Stromal cell of bone marrow (primary cell): ENCODE results near the gene CCDC86.

Source experiments
- DNase-seq: peaks from one replicate; pipeline ENCODE4 v3.0.0-alpha.2; 2012; ENCODE audit warnings: low read depth

Gene CCDC86

DNA sequence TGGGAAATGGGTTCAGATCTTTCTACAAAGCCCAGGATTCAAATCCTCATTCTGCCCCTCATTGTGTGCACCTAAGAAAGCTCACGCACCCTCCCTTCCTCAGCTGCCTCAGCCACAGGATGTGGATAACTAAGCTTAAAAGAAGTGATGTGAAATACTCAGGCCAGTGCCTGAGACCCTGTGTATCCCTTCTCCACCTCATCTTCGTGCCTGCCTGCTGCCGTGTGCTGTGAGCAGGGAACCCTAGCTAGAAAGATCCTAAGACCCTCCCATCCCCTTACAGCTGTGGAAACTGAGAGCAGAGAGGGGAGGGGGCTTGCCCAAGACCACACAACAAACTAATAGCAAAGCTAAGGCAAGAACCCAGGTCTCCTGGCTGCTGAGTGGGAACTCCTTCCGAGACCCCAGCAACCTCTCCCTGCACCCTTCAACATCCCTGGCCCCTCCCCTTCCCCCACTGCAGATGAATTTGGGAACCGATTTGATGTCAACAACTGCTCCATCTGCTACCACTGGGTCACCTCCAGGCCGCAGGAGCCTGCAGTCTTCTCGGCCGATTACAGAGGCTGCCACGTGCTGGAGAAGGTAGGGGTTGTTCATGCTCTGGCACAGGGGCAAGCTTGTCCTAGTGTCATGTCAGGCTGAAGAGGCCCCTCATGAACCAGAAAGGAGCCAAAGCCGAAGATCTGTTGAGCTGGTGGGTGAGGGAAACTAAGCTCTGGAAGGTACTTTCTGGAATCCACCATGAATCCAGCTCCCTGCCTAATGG is 27.0 kb downstream of the CCDC86 start:
- no peak for DNase-seq

DNA sequence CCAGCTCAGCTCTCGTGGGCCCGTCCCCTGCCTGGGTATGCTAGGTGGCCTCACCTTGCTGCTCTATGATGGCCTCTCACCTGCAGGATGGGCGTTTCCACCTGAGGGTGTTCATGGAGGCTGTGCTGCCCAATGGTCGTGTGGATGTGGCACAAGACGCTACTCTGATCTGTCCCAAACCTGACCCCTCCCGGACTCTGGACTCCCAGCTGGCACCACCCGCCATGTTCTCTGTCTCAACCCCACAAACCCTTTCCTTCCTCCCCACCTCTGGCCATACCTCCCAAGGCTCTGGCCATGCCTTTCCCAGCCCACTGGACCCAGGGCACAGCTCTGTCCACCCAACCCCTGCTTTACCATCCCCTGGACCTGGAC is 27.5 kb downstream of the CCDC86 start:
- no peak for DNase-seq

DNA sequence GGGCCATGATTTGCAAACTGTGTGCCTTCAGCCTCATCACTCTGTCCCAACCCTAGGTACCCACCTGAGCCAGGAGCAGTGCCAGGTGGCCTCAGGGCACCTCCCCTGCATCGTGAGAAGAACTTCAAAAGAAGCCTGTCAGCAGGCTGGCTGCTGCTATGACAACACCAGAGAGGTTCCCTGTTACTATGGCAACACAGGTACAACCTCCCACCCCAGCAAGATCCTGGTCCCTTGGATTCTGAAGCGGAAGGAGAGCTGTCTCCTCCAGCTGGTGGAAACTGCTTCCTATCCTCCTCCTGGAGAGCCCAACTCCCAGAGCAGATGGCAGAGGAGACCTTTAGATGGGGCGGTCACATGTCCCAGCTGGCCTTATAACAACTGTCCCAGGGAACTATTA is 28.4 kb downstream of the CCDC86 start:
- no peak for DNase-seq

DNA sequence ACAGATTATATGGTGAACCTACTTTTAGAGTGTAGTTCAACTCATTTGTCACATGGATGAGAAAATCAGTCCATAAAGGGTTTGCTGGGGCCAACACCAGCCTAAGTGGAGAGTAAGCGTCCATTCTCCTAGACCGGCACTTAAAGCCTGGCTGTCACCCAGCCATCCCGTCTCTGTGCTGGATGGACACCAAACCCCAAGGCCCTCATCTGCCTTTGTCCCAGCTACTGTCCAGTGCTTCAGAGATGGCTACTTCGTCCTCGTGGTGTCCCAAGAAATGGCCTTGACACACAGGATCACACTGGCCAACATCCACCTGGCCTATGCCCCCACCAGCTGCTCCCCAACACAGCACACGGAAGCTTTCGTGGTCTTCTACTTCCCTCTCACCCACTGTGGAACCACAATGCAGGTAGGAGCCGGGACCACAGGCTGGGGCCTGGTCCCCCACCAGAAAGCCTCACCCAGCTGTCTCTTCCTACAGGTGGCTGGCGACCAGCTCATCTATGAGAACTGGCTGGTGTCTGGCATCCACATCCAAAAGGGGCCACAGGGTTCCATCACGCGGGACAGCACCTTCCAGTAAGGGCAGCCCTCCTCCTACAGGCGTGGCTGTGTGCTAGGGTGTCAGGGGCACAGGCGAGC is 28.9 kb downstream of the CCDC86 start:
- DNase-seq, result no peak

DNA sequence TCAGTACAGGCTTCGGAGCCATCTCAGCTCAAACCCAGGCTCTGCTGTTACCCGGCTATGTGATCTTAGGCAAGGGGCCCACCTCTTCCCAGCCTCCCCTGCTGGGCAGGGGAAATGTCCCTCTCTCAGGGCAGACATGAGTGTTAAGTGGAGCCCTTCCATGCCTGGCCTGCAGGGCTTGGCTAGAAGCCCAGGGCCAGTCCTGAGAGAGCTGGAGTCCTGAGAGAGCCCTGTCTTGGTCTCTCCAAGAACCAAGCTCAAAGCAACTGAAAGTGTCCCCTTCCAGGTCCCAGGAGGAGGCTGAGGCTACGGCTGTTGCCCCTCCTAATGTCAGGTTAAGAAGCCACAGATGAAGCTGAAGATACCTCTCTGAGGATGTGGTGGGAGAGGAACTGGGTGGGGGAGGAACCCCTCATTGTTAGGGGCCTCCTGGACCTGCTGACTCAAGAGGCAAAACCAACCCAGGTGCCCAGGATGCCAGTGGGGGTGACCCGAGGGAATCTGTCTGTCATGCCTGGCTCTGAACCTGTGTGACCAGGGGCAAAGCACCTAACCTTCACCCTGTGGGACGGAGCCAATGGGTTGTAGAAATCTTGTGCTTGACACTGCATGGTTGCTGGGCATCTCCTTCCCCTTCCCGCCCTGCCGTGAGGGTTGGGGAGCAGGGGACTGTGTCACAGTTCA is 29.6 kb downstream of the CCDC86 start:
- peak; percentile 22 for DNase-seq

DNA sequence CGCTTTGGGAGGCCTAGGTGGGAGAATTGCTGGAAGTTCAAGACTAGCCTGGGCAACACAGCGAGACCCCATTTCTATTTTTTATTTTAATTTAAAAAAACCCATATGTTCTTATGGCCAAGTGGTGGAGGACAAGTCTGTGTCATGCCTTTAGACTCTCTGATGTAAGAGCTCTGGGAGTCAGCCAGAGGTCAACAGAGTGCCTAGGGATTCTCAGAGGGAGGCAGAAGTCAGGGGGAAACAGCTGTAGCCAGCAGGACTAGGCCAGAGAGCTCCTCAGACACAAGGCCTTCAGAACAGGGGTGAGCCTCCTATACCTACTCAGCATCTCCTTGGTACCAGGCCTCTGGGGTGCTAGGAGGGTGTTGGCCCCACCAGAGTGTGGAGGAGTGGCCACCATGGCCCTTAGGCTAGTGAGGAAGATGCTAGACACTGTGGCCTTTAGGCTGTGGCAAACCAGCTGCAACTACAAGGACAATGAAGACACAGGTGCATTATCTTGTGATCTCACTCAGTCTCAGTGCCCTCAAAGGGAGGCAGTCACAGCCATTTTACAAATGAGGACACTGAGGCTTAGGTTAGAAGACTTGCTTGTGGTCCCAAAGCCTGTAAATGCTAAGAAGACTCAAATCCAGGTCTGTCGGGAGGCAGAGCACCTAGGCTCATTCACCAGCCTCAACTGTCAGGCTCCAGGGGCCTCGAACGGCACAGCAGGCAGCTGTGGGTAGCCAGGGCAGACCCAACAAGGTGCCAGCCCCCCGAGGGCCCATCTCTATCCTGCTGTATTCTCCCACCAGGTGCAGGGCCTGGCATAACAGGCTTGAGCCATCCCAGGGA is 30.4 kb downstream of the CCDC86 start:
- peak; percentile 85 for DNase-seq

DNA sequence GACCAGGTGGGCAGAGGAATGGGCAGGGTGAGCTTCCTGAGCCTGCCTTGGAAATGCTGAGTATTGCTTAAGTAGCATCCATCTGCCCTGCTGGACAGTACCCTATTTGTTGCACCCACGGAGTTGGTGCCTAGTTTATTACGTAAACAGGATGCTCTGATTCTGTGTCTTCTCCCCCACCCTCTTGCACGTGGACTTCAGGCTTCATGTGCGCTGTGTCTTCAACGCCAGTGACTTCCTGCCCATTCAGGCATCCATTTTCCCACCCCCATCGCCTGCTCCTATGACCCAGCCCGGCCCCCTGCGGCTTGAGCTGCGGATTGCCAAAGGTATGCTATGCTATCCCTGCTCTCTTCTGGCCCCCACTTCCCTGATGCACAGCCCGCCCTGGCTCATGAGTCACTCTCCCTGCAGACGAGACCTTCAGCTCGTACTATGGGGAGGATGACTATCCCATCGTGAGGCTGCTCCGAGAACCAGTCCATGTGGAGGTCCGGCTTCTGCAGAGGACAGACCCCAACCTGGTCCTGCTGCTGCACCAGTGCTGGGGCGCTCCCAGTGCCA is 31.1 kb downstream of the CCDC86 start:
- peak; percentile 29 for DNase-seq

DNA sequence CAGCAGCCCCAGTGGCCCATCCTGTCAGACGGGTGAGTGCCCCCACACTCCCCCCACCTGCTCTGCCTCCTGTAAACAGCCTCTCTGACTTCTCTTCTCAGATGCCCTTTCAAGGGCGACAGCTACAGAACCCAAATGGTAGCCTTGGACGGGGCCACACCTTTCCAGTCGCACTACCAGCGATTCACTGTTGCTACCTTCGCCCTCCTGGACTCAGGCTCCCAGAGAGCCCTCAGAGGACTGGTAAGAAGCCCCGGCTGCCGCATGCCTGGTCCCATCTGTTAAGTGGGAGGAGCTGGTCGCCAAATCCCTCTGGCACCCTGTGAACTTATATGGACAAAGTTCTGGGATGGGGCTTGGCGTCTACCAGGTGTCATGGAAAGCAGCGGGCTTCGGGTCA is 31.6 kb downstream of the CCDC86 start:
- DNase-seq, result no peak

DNA sequence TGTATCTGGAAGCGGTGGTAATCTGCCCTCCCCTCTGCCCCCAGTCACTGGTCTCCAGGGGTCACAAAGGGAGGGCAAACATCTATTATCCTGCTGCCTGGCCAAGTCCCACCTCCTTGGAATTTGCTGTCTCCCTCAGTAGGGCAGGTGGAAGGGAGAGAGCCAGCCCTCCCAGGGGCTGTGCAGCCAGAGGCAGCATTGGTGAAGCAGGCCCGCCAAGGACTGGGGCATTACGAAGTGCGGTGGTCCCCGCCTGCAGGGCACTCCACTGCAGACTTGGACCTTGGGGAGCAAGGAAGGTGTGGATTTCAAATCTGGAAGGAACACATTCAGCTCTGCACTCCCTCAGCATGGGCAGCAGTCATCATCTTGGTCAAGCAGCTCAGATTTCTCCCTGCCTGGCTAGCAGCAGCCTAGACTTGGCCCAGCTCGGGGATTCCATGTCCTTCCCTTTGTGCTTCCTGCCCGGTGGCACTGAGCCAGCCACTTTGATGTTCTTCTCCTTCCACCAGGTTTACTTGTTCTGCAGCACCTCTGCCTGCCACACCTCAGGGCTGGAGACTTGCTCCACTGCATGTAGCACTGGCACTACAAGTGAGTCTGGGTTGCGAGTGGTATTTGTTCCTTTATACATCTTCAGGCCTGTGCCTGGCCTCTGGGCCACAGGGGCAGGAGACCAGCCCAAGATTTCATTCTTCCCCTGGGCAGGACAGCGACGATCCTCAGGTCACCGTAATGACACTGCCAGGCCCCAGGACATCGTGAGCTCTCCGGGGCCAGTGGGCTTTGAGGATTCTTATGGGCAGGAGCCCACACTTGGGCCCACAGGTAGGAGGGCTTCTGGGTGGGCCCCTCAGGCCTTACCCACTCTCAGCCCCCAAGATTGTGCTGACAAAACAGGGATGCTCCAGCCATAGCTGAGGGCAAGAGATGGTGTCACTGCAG is 32.8 kb downstream of the CCDC86 start:
- no peak for DNase-seq

DNA sequence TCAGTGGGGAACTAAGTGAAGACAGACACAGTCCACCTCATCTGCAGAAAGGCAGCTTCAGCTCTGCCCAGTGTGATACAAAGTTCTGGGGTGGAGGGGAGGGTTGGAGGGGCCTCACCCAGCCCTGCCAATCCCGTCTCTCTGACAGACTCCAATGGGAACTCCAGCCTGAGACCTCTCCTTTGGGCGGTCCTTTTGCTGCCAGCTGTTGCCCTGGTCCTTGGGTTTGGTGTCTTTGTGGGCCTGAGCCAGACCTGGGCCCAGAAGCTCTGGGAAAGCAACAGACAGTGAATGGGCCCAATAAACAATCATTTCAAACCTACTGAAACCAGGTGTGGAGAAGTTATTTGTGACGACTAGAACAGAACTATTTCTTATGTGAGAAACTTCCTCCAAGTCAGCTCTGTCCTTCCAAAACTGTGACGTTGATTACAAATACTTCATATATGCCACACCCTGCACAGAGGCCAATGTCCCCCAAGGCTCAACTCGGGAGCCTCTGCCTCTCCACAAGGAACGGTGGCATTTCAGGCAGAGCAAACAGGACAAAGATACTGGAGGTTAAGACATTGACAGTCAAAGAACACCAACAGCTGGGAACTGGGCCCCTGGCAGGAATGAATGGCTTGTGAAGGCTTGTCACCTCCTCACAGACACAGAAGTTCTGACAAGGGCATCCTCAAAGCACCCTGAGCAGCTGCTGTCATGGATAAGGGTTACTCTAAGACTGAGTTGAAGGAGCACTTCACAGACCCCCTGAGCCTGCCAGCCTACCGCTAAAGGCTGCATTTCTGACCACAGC is 33.7 kb downstream of the CCDC86 start:
- DNase-seq, result no peak

DNA sequence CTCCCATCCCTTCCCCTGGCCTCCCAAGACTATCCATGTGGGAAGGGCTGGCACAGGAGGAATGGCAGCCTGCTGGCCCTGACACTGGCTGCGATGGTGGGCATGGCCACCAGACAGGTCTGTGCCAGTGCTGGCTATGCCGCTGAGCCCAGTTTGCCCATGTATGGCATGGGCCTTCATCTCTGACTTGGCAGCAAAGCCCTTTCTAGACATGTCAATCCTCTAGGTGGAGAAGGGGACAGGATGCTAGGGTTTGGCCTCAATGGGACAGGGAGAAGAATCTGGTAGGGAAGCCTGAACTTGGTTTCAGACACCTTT is 34.2 kb downstream of the CCDC86 start:
- DNase-seq, result no peak

DNA sequence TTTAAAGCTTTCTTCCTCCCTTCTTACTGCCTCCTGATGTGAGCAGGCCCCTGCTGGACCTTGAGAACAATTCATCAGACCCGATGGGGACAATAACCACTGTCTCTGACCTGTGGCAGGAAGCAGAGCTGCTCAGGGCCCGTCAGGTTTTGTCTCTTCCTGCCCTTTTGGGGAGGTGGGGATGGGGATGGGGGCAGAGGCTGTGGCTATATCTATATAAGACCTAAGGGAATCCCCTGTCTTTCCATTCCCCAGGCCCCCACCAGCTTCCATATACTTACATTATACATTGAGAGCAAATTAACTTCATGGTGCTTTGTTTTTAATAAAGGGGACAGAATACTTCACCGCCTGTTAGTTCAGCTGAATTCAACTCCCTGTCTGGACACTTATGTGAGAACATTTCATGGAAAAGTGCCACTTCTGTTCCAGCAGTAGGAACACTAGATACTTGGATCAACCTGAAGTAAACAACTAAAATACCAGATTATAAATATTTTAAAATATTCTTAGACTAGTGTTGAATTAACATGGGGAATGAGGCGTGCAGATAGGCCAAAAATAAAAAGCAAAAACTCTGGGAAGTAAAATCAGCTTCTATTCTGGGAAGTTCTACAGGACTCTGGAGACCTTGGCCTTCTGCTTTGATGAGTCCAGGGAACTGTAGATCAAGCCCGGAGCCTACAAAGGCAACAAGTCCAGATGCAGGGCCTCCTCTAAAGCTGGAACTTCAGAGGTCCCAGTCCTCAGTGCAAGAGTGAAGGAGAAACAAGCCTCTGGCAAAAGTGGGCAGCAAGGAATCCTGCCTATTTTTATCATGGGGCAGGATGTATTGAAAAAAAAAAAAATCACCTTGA is 36.6 kb downstream of the CCDC86 start:
- no peak for DNase-seq

DNA sequence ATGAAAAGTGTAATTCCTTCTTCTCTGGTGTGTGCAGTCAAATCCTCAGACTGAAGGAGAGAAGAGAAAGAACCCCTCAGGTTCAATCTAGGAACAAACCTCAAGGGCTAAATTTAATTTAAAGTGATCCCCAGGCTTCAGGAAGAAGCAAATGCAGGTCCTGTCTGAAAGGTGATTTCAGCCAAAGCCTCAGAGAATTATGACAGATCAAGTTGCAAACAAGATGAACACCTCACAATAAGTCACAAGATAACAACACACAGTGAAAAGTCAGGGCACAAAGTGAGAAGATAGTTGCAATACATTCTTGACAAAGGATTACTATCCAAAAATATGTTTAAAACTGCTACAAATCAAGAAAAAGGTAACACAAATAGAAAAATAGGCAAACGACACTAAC is 37.2 kb downstream of the CCDC86 start:
- DNase-seq, result no peak

DNA sequence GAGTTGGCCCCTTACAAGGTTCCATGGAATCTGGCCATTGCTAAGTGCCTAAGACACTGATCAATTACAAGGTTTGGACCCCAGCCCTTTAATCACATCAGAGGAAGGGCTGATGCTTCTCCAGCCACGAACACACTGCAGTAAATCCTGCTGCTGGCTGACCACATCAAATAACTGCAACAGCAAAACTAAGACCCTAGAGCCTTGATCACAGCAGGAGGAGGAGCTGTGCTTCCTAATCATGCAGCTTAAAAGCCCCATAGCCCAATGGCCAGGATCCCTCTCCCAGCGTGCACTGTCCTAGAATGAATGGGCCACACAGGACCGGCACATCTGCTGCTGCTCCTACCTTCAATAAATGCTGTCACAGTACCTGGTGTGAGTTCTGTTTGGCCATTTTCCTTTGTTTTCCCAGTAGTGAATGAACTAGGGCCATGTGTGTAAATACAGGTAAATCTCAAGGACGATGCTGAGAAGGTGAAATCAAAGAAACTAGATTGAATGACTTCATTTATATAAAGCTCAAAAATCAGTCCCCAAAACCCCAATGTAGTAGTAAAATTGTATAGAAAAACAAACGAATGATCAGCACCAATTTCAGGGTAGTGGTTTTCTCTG is 38.2 kb downstream of the CCDC86 start:
- no peak for DNase-seq

DNA sequence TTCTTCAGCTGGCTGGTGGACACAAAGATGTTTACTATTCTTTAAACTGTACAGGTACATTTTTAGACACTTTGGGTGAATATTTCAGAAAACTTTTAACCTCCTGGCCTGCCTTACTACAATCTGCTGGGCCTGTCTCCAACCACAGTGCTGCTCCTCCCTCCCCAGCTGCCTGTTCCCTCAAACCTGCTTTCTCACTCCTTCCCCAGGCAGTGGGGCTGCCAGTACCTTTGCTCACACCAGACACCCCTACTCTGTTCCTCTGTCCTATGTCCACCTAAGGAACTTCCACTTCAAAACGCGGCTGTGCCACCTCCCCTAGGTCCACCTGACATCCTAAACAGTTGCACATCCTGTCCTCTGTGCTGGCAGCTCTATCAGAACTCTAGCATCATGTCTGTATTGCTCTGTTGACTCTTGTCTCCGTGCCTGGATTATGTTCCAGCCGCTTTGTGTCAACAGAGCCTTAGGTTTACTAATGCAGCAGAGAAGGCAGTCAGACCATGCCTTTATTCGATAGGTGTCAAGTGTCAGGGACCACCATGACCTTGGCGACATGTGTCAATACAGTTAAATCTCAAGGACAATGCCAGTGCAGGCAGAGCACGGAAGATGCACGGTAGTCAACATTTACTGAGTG is 38.9 kb downstream of the CCDC86 start:
- no peak for DNase-seq

DNA sequence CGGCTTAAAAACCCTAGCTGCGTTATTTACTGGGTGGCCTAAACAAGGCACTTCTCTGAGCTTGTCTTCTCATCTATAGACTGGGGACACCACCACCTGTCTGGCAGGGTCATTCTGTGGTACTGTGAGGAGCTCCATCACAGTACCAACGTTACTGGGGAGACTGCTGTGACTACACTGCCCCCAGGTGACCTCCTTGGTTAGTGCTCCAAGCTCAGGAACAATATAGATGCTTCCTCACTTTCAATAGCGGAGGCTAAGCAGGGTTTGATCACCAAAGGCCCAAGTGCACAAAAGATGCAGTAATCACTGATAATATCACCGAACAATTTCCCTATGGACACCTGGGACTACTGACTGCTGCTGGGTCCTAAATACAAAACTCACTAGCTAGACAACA is 45.6 kb downstream of the CCDC86 start:
- no peak for DNase-seq

DNA sequence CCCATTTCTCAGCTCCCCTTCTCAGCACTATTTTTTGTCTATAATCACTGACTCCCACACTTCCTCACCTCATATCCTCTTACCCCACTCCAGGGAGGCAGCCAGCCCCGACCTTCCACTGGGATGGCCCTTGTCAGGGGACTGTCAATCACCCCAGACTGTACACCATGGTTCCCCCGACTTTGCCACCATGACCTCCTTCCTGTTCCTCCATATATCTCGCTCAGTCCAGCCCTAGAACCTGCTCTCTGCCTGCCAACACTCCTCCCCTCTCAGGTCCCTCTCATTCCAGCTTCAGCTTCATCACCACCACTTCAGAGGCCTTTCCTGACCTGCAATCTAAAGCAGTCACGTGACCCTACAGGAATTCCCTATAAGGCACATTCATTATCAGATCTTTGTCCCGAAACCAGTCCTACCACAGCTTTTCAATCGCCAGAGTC is 48.0 kb downstream of the CCDC86 start:
- no peak for DNase-seq

DNA sequence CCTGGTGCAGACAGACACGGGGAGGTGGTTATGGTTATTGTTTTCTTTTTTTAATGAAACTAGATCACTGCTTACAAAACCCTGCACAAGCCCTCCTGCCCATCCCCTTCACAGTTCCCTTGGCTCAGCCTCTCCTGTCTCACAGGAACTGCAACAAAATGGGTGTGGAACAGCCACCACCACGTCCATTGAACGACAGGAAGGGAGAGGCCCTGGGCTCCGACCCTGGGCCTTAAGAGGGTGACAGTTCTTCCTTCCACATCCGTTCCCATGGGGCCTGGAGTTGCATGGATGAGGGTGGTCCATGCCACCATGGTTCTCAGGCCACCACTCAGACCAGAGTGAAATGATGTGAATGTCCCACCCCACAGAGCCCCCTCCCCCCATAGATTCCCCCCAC is 48.8 kb downstream of the CCDC86 start:
- DNase-seq, result no peak
